Stimulated activated CD4-positive, alpha-beta T cell treated with anti-CD3 and anti-CD28 coated beads, Interleukin-1b, Interleukin-23, amount 100 ng/mL, for 48 hours (primary cell): ENCODE measurements around the gene CLEC1B.
"Not testable (repeated sequence)": the region's sequence is repeated elsewhere in the genome, so short reads cannot be mapped to it uniquely, and the experiment has no call there.

Source experiments
- DNase-seq: peaks from one replicate; pipeline ENCODE4 v3.0.0-alpha.2; 2020

The CLEC1B gene

DNA sequence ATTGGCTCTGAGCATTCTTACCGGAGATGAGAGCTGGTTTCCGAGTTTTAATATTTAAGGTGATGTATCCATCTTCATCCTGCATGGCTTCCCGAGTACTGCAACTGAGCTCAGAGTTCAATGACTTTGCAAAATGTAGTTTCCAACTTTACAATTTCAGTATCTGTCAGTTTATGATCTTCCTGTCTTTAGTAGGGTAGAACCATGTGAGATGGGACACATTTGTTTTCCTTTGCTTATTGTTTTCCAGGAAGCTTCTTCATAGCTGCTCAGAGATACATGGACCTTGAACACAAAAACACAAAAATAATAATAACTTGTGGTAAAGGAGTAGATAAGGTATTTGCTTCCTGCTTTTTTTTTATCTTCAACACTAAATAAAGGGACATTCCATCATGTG, at the start of gene CLEC1B:
TSS of gene CLEC1B (minus strand) at position 106 of the 400 bp plus-strand sequence. CDS start at position 85, 21 bp downstream.
- DNase-seq: no peak

DNA sequence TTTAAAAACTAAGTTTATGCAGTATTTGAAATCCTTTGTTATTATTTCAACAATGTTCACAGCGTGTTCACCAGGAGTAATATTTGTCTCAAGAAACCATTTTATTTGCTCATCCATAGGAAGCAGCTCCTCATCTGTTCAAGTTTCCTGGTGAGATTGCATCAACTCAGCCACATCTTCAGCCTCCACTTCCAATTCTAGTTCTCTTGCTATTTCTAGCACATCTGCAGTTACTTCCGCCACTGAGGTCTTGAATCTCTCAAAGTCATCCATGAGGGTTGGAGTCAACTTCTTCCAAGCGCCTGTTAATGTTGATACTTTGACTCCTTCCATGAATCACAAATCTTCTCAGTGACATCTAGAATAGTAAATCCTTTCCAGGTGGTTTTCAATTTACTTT, 49.6 kb upstream of the CLEC1B start:
- DNase-seq: no peak

DNA sequence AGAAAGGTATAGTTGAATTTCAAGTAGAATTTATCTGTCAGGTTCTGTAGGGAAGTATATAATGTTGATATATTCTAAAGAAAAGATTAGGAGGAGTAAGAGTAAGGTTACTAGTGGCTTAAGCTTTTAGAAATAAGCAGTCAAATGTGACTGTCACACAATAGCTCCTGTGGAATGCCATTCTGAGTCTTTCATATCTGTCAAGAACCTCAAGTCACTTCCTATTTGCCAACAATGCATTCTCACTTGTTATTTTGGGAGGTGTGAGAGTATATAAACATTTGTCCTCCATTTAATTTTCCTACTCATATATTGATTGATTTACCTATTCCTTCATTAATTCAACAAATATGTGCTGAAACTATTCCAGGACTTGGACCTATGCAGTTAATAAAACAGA, 43.2 kb upstream of the CLEC1B start:
- no peak for DNase-seq

DNA sequence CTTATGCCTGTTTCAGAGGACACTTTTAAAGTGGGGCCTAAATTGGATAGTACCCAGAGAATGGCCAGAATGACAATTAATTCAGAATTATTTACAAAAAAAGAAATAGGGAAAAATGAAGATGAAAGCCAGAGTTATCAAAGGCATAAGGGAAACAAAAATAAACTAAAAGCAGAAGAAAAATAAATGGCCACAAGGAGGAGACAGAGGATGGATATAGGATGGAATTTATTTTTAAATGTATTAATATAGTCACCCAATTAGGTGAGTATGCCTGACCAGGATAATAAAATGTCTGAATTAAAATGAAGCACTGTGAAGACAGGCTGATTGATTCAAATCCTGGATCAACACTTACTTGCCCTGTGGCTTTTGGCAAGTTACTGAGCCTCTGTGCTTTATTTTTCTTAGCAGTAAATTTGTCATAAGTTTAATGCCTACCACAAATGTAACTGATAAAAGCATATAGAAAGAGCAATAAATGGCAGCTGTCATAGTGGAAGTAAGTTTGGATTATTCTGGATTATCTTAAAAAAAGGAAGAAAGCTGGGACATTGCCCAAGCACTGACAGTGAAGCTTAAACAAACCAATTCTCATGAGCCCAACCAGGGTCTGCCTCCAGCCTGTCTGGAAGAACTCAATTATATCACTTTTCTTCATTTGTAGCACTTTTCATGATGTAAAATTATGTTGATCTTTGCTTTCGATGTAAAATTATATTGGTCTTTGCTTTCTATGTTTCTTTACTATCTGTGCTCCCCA, 35.0 kb upstream of the CLEC1B start:
- no peak for DNase-seq

DNA sequence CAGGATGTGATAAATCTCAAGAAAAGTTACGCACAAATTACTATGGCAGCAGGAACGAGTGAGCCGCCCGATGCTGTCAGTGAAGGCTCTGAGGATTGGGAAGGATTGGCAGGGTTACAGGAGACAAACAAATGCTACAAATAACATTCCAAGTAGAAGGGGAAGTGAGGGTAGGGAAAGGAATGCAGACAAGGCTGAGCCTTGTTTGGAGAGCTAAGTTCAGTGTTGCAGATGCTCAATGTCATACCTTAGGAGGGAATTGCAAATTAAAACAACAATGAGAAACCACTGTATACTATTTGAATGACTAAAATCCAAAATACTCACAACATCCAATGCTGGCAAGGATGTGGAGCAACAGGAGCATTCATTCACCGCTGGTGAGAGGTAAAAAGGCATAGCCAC, 32.9 kb upstream of the CLEC1B start:
- no peak for DNase-seq

DNA sequence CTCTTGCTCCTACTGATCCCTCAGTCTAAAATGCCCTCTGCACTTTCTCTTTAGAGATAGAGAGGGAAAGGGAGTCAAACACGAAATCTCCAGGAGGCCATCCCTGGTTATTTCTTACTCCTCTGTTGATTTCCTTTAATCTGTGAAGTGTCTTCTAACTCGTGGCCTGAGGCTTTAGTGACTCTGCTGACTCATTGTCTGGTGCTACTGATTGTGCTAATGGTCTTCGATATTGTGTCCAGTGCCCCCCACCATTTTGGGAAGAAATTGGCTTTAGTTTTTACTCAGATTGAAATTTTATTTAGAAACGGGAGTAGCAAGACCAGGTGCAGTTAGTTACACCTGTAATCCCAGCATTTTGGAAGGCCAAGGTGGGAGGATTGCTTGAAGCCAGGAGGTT, 32.4 kb upstream of the CLEC1B start:
- DNase-seq: no peak

DNA sequence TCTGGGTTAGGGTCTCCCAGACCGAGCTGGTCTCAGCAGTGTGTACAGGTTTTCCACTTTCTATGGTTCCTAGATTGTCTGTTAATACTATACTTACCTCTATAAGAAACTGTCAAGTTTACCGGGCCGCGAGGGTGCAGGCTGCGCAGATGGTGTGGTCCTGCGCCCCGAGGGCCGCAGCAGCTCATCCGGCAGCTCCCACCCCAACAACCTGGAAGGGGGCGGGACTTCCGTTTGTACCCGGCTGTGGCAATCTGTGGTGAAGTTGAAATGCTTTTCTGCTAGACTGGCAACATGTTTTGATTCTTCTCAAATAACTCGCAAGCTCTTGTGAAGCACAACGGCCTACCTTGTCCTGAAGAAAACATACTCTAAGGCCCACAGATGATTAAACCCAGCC, 31.5 kb upstream of the CLEC1B start, which contains the start of gene CLEC9A:
TSS of gene CLEC9A (plus strand) at position 237 of the 400 bp plus-strand sequence. CDS start 22,006 bp downstream, outside the sequence.
- no peak for DNase-seq

DNA sequence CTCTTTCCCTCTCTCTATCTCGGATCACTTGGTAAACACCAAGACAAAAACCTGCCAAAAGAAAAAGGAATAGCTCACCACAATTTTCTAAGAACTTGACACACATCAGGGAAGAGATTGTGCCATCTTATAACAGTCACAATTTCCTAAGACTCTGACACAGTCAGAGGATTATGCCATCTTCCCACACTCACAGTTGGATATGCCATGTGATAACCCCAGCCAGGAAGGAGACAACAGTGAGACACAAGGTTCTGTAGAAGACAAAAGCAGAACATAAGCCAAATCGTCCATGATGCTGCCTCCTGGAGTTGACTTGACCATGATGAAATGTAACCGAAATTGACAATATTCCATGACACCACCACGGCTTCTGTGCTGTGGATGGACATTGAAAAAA, 28.8 kb upstream of the CLEC1B start:
- DNase-seq: no peak

DNA sequence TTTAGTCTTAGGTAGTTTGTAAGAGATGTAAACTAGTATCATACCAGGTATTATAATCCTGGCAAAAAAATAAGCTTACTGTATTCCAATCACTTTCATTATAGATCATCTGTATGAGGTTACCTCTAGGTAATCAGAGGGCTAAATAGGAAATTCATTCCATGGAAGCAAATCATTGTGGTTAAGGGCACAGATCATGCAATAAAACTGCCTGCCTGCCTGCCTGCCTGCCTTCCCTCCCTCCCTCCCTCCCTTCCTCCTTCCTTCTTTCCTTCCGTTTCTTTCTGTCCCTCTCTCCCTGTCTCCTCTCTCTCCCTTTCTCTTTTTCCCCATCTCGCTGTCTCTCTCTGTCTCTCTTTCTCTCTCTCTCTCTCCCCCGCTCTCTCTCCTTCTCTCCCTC, 28.4 kb upstream of the CLEC1B start:
- DNase-seq: no peak

DNA sequence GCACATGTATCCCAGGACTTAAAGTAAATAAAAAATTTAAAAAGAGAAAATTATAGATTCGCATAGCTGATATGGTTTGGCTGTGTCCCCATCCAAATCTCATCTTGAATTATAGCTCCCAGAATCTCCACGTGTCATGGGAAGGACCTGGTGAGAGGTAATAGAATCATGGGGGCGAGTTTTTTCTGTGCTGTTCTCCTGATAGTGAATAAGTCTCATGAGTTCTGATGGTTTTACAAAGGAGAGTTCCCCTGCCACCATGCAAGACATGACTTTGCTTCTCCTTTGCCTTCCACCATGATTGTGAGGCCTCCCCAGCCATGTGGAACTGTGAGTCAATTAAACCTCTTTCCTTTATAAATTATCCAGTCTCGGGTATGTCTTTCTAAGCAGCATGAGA, 27.7 kb upstream of the CLEC1B start:
- DNase-seq: not testable (repeated sequence)

DNA sequence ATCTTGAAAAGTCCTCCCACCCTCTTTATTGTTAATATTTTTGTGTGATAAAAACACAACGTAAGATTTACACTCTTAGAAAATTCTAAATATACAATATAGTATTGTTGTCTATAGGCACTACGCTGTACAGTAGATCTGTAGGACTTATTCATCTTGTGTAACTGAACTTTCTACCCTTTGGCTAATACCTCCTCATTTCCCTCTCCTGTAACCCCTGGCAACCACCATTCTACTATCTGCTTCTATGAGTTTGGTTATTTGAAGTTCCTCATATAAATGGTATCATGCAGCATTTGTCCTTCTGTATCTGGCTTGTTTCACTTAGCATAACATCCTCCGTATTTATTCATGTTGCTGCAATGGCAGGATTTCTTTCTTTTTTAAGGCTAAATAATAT, 26.3 kb upstream of the CLEC1B start:
- DNase-seq: no peak

DNA sequence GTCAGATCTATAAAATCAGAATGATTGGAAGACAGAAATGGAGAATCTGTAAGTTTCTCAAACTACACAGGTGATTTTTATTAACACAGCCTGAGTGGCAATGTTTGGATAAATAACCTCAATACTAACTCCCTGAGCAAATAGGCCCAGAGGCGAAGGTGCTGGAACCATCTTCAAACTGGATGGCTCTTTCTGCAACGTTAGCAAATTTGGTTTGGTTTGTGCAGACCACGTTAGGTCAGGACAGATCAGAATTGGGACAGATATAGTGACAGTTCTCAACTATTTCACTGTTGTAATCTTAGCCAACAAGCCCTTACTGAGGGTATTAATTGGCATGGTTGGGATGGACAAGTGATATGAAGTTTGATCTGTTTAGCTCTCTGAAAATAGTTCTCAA, 22.4 kb upstream of the CLEC1B start:
- DNase-seq: no peak

DNA sequence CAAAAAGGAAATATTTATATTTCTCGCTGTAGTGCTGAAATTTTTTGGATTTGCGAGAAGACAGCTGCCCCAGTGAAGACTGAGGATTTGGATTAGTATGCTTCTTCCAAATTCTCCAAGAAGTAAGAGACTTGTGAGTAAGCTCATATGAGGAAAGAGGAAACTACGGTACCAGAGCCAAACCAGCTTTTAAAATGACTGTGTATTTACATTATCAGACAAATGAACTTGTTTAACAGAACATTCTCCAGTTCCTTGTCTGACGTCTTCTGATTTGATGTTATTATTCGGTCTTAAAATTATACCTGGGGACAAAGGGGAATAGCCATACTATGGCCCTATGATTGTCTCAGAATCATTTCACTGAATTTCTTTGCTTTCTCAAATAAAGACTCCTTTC, 19.5 kb upstream of the CLEC1B start:
- no peak for DNase-seq

DNA sequence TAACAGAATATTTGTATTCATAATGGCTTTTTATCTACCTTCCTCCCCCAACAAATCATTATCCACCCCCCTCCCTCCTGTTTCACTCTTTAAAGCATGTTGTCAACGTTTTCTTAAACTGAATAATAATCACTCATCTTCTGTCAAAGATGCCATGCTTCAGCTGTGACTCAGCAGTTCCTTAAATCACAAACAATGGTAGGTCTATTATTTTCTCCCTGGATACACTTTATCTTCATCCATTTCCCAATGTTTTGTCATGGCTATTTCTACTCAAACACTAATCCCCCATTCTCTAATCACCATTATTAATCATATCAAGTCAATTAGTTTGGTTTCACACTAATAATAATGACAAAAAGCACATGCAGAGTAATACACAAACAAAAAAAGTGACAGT, 18.0 kb upstream of the CLEC1B start:
- DNase-seq: no peak

DNA sequence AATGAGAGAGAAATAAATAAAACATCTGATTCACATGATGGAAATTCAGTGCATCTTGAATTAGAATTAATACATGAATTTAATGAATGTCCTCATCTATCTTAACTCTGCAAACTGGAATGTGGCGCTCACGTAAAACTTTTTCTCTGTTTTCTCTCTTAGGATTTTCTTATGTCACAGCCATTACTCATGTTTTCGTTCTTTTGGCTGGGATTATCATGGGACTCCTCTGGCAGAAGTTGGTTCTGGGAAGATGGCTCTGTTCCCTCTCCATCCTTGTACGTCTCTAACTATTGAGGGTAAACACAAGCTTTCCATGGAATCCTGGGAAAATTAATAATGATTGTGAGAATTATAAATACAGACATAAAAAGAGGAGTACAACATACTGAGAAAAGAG, 16.5 kb upstream of the CLEC1B start:
- no peak for DNase-seq

DNA sequence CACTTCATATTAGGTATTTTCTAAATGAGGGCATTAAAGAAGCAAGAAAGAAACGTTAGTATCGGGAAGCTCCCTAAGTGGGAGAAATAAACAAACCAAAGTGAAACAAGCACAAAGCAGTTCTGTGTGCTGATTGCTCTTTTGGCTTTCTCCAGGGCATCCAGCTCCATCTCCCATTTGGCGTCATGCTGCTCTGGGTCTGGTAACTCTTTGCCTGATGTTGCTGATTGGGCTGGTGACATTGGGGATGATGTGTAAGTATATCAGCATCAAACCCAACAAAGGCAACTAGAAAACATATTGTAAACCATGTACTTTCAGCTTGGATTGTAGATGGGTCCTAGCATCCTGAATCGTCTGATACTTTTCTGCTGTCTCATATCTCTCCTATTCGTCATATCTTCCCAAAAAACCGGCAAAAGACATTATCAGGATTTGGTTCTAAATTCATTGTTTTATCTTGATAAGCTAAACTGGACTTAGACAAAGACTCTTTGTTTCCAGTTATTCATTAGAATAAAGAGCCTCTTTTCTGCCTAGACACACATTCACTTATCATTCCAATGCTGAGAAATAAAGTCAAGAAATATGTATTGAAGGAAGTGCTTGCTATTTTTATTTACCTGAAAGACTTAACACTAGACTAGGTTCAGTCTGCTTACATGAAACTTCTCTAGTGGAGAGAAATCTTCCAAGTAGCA, 13.9 kb upstream of the CLEC1B start:
- no peak for DNase-seq

DNA sequence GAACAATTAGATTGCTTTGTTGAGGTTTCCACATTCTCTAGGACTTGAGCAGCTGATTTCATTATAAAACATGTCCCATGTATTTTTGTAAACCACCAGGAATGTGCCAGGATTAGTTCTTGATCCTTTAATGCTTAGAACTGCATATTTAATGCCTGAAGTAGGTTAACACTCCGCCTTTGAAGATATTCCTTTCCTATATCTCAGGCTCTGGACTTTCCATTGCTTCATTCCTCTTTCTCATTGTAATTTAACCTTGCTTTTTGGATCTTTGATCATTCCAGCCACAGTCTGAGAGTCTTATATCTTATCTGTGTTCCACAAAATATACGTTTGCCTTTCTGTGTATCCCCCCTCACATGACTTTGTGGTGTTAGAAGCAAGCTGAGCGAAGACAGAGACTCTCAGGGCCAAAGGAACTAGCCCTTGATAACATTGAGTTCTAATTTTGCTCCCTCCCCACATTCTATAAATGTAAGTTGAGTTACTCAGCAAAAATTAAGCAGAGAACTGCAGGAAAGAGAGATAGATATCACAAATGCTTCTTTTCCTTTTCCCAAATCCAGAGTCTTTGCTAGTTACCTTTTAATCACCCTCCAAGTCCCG, 2.4 kb upstream of the CLEC1B start:
- no peak for DNase-seq

DNA sequence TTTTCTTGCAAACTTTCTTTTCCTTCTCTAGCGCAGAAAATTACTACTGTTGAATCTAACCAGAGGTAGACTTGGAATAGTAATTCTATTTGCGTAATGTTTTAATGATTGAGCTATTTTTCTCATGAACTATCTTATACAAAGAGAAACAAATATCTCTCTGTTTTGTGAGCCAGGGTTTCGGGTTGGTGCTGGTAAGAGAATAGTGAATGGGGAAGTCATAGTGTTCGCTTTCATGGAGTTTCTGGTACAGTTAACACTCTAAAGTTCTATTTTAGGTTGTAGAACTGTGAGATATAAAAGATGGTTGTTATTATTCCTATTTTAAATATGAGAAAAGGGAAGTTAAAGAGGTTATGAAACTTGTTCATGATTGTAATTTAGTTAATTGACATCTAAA, 6.6 kb downstream of the CLEC1B start:
- DNase-seq: no peak

DNA sequence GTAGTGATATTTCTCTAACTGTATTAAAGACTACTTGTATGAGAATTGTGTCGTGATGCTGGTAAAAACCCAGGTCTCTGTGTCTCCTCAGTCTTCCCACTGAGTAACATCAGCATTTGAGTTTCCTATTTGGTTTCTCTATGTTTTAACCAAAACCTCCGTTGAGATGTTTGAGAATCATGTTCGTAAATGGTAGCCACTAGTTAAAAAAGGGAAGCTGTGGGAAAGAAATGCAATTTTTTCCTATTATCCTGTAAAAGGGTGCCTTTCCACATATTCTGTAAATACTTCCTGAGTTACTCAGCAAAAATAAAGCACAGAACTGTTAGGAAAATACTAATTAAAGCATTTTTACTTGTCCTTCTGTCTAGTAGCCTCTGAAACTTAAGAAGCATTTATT, 7.0 kb downstream of the CLEC1B start:
- DNase-seq: no peak

DNA sequence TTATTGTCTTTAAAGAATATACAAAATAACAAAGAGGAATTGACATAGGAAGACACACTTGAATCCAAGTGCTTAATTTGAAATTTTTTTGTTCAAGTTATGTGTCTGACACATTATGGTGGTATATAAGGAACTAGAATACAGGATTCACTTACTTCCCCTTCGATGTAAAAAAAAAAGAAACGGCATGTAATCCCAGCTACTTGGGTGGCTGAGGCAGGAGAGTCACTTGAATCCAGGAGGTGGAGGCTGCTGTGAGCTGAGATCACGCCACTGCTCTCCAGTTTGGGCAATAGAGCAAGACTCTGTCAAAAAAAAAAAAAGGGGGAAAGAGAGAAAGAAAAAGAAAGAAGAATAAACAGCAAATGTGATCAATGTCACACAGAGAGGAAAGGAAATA, 18.8 kb downstream of the CLEC1B start:
- no peak for DNase-seq

DNA sequence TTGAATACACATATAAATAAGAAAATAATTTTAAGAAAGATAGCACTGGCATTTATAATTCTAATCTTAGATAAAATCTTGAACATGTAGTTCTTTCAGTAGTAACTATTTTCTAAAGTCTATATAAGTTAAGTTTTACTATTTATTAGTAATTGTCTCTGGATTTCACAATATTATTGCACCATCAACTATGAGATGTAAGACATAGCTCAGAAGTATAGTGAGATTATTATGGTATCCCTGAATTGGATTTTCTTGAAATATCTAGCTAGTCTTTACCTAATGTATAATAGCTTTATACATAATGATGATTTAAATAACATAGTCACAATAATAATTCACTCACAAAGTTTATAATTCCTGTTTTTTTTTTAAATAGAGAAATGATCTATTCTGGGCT, 21.0 kb downstream of the CLEC1B start:
- DNase-seq: no peak

DNA sequence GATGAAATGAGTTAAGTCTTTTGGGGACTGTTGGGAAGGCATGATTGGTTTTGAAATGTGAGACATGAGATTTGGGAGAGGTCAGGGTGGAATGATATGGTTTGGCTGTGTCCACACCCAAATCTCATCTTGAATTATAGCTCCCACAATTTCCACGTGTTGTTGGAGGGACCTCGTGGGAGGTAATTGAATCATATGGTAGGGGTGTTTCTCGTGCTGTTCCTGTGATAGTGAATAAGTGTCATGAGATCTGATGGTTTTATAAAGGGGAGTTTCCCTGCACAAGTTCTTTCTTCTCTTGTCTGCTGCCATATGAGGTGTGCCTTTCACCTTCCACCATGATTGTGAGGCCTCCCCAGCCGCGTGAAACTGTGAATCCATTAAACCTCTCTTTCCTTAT, 22.3 kb downstream of the CLEC1B start:
- DNase-seq: not testable (repeated sequence)

DNA sequence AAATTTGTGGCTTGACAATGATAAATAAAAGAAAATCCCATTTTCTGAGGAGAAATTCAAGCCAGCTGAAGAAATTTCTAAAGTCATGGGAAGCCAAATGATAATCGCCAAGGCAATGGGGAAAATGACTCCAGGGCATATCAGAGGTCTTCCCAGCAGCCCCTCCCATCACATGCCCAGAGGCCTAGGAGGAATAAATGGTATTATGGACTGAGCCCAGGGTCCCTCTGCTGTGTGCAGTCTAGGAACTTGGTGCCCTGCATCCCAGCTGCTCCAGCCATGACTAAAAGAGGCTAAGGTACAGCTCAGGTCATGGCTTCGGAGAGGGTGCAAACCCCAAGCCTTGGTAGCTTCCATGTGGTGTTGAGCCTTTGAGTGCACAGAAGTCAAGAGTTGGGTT, 23.3 kb downstream of the CLEC1B start:
- no peak for DNase-seq

DNA sequence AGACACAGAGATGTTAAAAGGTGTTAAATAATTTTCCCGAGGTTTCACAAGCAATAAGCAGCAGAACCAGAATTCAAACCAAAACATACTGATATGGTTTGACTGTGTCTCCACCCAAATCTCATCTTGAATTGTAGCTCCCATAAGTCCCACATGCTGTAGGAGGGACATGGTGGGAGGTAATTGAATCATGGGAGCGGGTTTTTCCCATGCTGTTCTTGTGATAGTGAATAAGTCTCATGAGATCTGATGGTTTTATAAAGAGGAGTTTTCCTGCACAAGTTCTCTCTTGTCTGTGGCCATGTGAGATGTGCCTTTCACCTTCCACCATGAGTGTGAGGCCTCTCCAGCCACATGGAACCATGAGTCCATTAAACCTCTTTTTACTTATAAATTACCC, 24.2 kb downstream of the CLEC1B start:
- DNase-seq: not testable (repeated sequence)
